ENCODE results near the gene CEP41. TPM values are rescaled to one million over a fixed set of nuclear protein-coding genes. Genes with fewer than 3 reads are reported as not detected.

Gene CEP41
- total and polyA plus RNA-seq, 4 donors: 2.3 to 3.5 (median 2.8) TPM

GRCh38 chr7:130401578-130401977, 39.2 kb downstream of the CEP41 start:
- Histone ChIP-seq H3K4me1 (ENCODE audit: control insufficient read depth in 4 of 4, insufficient read depth in 4 of 4, low read length in 3 of 4) (no peaks in the 10 kb centered on the region), H3K4me3 (ENCODE audit: low read depth in 1 of 3, low read length in 3 of 3) (no peak overlapping the region), H3K27ac (ENCODE audit: low read depth in 1 of 2, low read length in 2 of 2) (no peak overlapping the region), H3K9me3 (ENCODE audit: control insufficient read depth in 4 of 4, low read length in 3 of 4) (no peaks in the 10 kb centered on the region), H3K36me3 (ENCODE audit: control insufficient read depth in 4 of 4, insufficient read depth in 3 of 4, low read depth in 1 of 4, low read length in 3 of 4) (peaks cover 0 to 2% (median under 1%) of the 10 kb centered on the region in 4 donors), H3K27me3 (ENCODE audit: control insufficient read depth in 4 of 4, insufficient read depth in 4 of 4, low read length in 3 of 4) (no peaks in the 10 kb centered on the region), H3K9ac (ENCODE audit: low read depth in 1 of 2, low read length in 2 of 2) (no peak overlapping the region)
- DNase-seq (ENCODE audit: low spot score): no peak
- TF ChIP-seq HNF4A (conservative IDR thresholded peaks at IDR 0.05) (no peak), REST (IDR thresholded peaks at IDR 0.05) (no peak), YY1 (IDR thresholded peaks at IDR 0.05) (no peak), FOXA2 (IDR thresholded peaks at IDR 0.05) (no peak), JUND (IDR thresholded peaks at IDR 0.05) (no peak), SP1 (IDR thresholded peaks at IDR 0.05) (no peak), ATF3 (IDR thresholded peaks at IDR 0.05) (no peak), MAX (IDR thresholded peaks at IDR 0.05) (no peak), EGR1 (IDR thresholded peaks at IDR 0.05; ENCODE audit: low read depth in 2 of 2) (no peak), FOXA1 (IDR thresholded peaks at IDR 0.05) (no peak), RAD21 (IDR thresholded peaks at IDR 0.05) (no peak), RXRA (IDR thresholded peaks at IDR 0.05) (no peak), CTCF (IDR thresholded peaks at IDR 0.05; ENCODE audit: low read depth, low read length, missing input control) (no peak), NR2F2 (IDR thresholded peaks at IDR 0.05) (no peak), GABPA (IDR thresholded peaks at IDR 0.05 in 1 of 2, conservative IDR thresholded peaks at IDR 0.05 in 1 of 2) (no peak), TAF1 (conservative IDR thresholded peaks at IDR 0.05) (no peak), HNF4G (IDR thresholded peaks at IDR 0.05) (no peak), ZBTB33 (IDR thresholded peaks at IDR 0.05) (no peak)
- WGBS: 92% methylated on average over 3 of the region's 3 CpGs
